ENCODE data around the gene WDR6.
"Not testable (repeated sequence)": the region's sequence is repeated elsewhere in the genome, so short reads cannot be mapped to it uniquely, and the experiment has no call there.

Gene WDR6

GRCh38 chr3:49007771-49008528 is 759 bp downstream of the WDR6 start:
- Histone ChIP-seq H3K36me3 (ENCODE audit: control insufficient read depth, low read depth, low read length) (peaks cover 17% of the 10 kb centered on the region), H3K4me1 (ENCODE audit: control insufficient read depth, low read depth, low read length) (peaks cover 5% of the 10 kb centered on the region)

GRCh38 chr3:49008627-49009026 is 1.4 kb downstream of the WDR6 start:
- H3K4me3 ChIP-seq (ENCODE audit: low read length) = peak overlapping the region; percentile 99
- peaks cover 24% of the 10 kb centered on the region for H3K36me3 ChIP-seq (ENCODE audit: control insufficient read depth, low read depth, low read length)
- not testable (repeated sequence) for H3K4me1 ChIP-seq (ENCODE audit: control insufficient read depth, low read depth, low read length); H3K27ac ChIP-seq (ENCODE audit: low read length); H3K27me3 ChIP-seq (ENCODE audit: control insufficient read depth, insufficient read depth, low read length); H3K9me3 ChIP-seq (ENCODE audit: control insufficient read depth, low read depth, low read length)
- peak overlapping the region; percentile 48 for H3K9ac ChIP-seq (ENCODE audit: low read length)

More at GRCh38 chr3:49007771-49008528, 759 bp downstream of the WDR6 start:
- H3K4me3 ChIP-seq (ENCODE audit: low read length) = peak overlapping the region; percentile 99
- peak overlapping the region; percentile 99 for H3K27ac ChIP-seq (ENCODE audit: low read length)
- H3K9me3 ChIP-seq (ENCODE audit: control insufficient read depth, low read depth, low read length) = no peaks in the 10 kb centered on the region
- no peaks in the 10 kb centered on the region for H3K27me3 ChIP-seq (ENCODE audit: control insufficient read depth, insufficient read depth, low read length)
- peak overlapping the region; percentile 100 for H3K9ac ChIP-seq (ENCODE audit: low read length)

- H3K27ac ChIP-seq (ENCODE audit: low read length) = no peak overlapping the region
- H3K9me3 ChIP-seq (ENCODE audit: control insufficient read depth, low read depth, low read length) = no peaks in the 10 kb centered on the region
- no peak overlapping the region for H3K4me3 ChIP-seq (ENCODE audit: low read length)
- no peaks in the 10 kb centered on the region for H3K27me3 ChIP-seq (ENCODE audit: control insufficient read depth, insufficient read depth, low read length)
- peaks cover 5% of the 10 kb centered on the region for H3K4me1 ChIP-seq (ENCODE audit: control insufficient read depth, low read depth, low read length)
- H3K36me3 ChIP-seq (ENCODE audit: control insufficient read depth, low read depth, low read length) = peaks cover 29% of the 10 kb centered on the region
- no peak overlapping the region for H3K9ac ChIP-seq (ENCODE audit: low read length)
These were observed 2.2 kb downstream of the WDR6 start for GRCh38 chr3:49009396-49009795.

- Histone ChIP-seq H3K27ac (ENCODE audit: low read length) (no peak overlapping the region), H3K9me3 (ENCODE audit: control insufficient read depth, low read depth, low read length) (no peaks in the 10 kb centered on the region), H3K9ac (ENCODE audit: low read length) (no peak overlapping the region), H3K4me3 (ENCODE audit: low read length) (no peak overlapping the region), H3K4me1 (ENCODE audit: control insufficient read depth, low read depth, low read length) (peaks cover 5% of the 10 kb centered on the region), H3K27me3 (ENCODE audit: control insufficient read depth, insufficient read depth, low read length) (no peaks in the 10 kb centered on the region), H3K36me3 (ENCODE audit: control insufficient read depth, low read depth, low read length) (peaks cover 47% of the 10 kb centered on the region)
These were observed 5.3 kb downstream of the WDR6 start for GRCh38 chr3:49012441-49013017.

- no peak overlapping the region for H3K9ac ChIP-seq (ENCODE audit: low read length)
- peaks cover 2% of the 10 kb centered on the region for H3K4me1 ChIP-seq (ENCODE audit: control insufficient read depth, low read depth, low read length)
- no peaks in the 10 kb centered on the region for H3K9me3 ChIP-seq (ENCODE audit: control insufficient read depth, low read depth, low read length)
- peaks cover 47% of the 10 kb centered on the region for H3K36me3 ChIP-seq (ENCODE audit: control insufficient read depth, low read depth, low read length)
- H3K27ac ChIP-seq (ENCODE audit: low read length) = no peak overlapping the region
- no peaks in the 10 kb centered on the region for H3K27me3 ChIP-seq (ENCODE audit: control insufficient read depth, insufficient read depth, low read length)
- no peak overlapping the region for H3K4me3 ChIP-seq (ENCODE audit: low read length)
These were observed 6.0 kb downstream of the WDR6 start for GRCh38 chr3:49013113-49013737.

- no peaks in the 10 kb centered on the region for H3K4me1 ChIP-seq (ENCODE audit: control insufficient read depth, low read depth, low read length)
- no peak overlapping the region for H3K4me3 ChIP-seq (ENCODE audit: low read length)
- no peaks in the 10 kb centered on the region for H3K9me3 ChIP-seq (ENCODE audit: control insufficient read depth, low read depth, low read length)
- H3K36me3 ChIP-seq (ENCODE audit: control insufficient read depth, low read depth, low read length) = peaks cover 47% of the 10 kb centered on the region
- H3K9ac ChIP-seq (ENCODE audit: low read length) = no peak overlapping the region
- no peak overlapping the region for H3K27ac ChIP-seq (ENCODE audit: low read length)
- no peaks in the 10 kb centered on the region for H3K27me3 ChIP-seq (ENCODE audit: control insufficient read depth, insufficient read depth, low read length)
These were observed 6.8 kb downstream of the WDR6 start for GRCh38 chr3:49013738-49014660.

- Histone ChIP-seq H3K27me3 (ENCODE audit: control insufficient read depth, insufficient read depth, low read length) (no peaks in the 10 kb centered on the region), H3K9ac (ENCODE audit: low read length) (no peak overlapping the region), H3K9me3 (ENCODE audit: control insufficient read depth, low read depth, low read length) (no peaks in the 10 kb centered on the region), H3K36me3 (ENCODE audit: control insufficient read depth, low read depth, low read length) (peaks cover 47% of the 10 kb centered on the region), H3K27ac (ENCODE audit: low read length) (no peak overlapping the region), H3K4me3 (ENCODE audit: low read length) (no peak overlapping the region), H3K4me1 (ENCODE audit: control insufficient read depth, low read depth, low read length) (peaks cover 3% of the 10 kb centered on the region)
These were observed 7.9 kb downstream of the WDR6 start for GRCh38 chr3:49015072-49015471.

- Histone ChIP-seq H3K27ac (ENCODE audit: low read length) (no peak overlapping the region), H3K4me3 (ENCODE audit: low read length) (no peak overlapping the region), H3K9me3 (ENCODE audit: control insufficient read depth, low read depth, low read length) (no peaks in the 10 kb centered on the region), H3K9ac (ENCODE audit: low read length) (no peak overlapping the region), H3K27me3 (ENCODE audit: control insufficient read depth, insufficient read depth, low read length) (no peaks in the 10 kb centered on the region), H3K36me3 (ENCODE audit: control insufficient read depth, low read depth, low read length) (peaks cover 47% of the 10 kb centered on the region), H3K4me1 (ENCODE audit: control insufficient read depth, low read depth, low read length) (peaks cover 6% of the 10 kb centered on the region)
These were observed 8.6 kb downstream of the WDR6 start for GRCh38 chr3:49015765-49016164.

GRCh38 chr3:49016414-49017228 is 9.4 kb downstream of the WDR6 start:
- no peak overlapping the region for H3K27ac ChIP-seq (ENCODE audit: low read length)
- H3K9ac ChIP-seq (ENCODE audit: low read length) = no peak overlapping the region
- no peak overlapping the region for H3K4me3 ChIP-seq (ENCODE audit: low read length)
- peaks cover 42% of the 10 kb centered on the region for H3K36me3 ChIP-seq (ENCODE audit: control insufficient read depth, low read depth, low read length)
- no peaks in the 10 kb centered on the region for H3K9me3 ChIP-seq (ENCODE audit: control insufficient read depth, low read depth, low read length)
- H3K27me3 ChIP-seq (ENCODE audit: control insufficient read depth, insufficient read depth, low read length) = no peaks in the 10 kb centered on the region
- H3K4me1 ChIP-seq (ENCODE audit: control insufficient read depth, low read depth, low read length) = peaks cover 6% of the 10 kb centered on the region

- H3K36me3 ChIP-seq (ENCODE audit: control insufficient read depth, low read depth, low read length) = peaks cover 34% of the 10 kb centered on the region
These were observed 10.2 kb downstream of the WDR6 start for GRCh38 chr3:49017229-49017970.

More at GRCh38 chr3:49017229-49017970, 10.2 kb downstream of the WDR6 start:
- H3K4me1 ChIP-seq (ENCODE audit: control insufficient read depth, low read depth, low read length) = peaks cover 6% of the 10 kb centered on the region
- H3K9ac ChIP-seq (ENCODE audit: low read length) = peak overlapping the region; percentile 41
- H3K9me3 ChIP-seq (ENCODE audit: control insufficient read depth, low read depth, low read length) = no peaks in the 10 kb centered on the region
- no peak overlapping the region for H3K27ac ChIP-seq (ENCODE audit: low read length)
- peak overlapping the region; percentile 72 for H3K4me3 ChIP-seq (ENCODE audit: low read length)
- H3K27me3 ChIP-seq (ENCODE audit: control insufficient read depth, insufficient read depth, low read length) = no peaks in the 10 kb centered on the region
